GM13976 (cell line): ENCODE data around the gene TMEM214.

Experiments used
- DNase-seq: peaks from one replicate; pipeline ENCODE4 v3.0.0; 2012; ENCODE audit warnings: low spot score
- in situ Hi-C: fragments of 300-500 bp; cut with MboI; formaldehyde crosslinking; loops from one replicate; pipeline ENCODE4 v1.12.0; 2022; ENCODE audit warnings: low sequenced_read_pairs, mixed read lengths, inconsistent platforms; ENCODE audit not compliant: unreplicated experiment
- TF ChIP-seq, protein P1 (sequence below): IDR thresholded peaks from 2 replicates; pipeline ENCODE4 v1.5.1; 2012; ENCODE audit warnings: borderline replicate concordance, mild to moderate bottlenecking; ENCODE audit not compliant: insufficient read depth; ENCODE audit errors: extremely low read depth, missing control alignments, control extremely low read depth

Gene TMEM214

DNA sequence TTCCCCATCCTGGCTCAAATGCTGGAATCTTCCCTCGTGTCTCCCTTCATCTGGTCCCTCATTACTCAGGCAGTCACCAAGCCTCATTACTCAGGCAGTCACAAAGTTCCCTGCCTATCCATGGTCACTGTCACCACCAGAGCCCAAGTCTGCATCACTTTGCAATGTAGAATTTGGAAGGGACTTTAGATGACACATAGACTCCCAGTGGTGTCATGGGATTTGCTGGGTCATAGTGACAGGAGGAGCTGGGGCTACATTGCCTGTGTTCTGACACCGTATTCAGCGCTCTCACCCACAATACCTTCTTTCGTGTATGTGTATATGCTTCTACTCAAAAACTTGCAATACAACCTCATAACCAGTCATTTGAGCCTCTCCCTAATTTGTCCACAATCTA lies 43.6 kb downstream of the TMEM214 start:
- TF ChIP-seq, protein P1, sequence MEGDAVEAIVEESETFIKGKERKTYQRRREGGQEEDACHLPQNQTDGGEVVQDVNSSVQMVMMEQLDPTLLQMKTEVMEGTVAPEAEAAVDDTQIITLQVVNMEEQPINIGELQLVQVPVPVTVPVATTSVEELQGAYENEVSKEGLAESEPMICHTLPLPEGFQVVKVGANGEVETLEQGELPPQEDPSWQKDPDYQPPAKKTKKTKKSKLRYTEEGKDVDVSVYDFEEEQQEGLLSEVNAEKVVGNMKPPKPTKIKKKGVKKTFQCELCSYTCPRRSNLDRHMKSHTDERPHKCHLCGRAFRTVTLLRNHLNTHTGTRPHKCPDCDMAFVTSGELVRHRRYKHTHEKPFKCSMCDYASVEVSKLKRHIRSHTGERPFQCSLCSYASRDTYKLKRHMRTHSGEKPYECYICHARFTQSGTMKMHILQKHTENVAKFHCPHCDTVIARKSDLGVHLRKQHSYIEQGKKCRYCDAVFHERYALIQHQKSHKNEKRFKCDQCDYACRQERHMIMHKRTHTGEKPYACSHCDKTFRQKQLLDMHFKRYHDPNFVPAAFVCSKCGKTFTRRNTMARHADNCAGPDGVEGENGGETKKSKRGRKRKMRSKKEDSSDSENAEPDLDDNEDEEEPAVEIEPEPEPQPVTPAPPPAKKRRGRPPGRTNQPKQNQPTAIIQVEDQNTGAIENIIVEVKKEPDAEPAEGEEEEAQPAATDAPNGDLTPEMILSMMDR = no peak
- in situ Hi-C loops = no loop called here
- no peak for DNase-seq

- in situ Hi-C loops = no loop called here
- DNase-seq = no peak
- TF ChIP-seq, protein P1 = no peak
Observed at GRCh38 chr2:27077231-27077630, 44.5 kb downstream of the TMEM214 start.

GRCh38 chr2:27078267-27079194 lies 45.8 kb downstream of the TMEM214 start, which contains the start of gene EMILIN1:
Gene EMILIN1, plus strand, starts transcription at chr2:27078615. Its CDS starts 451 bp downstream, at chr2:27079066.
- DNase-seq = no peak
- in situ Hi-C loops = no loop called here
- TF ChIP-seq, protein P1 = no peak

GRCh38 chr2:27079233-27080139 lies 46.7 kb downstream of the TMEM214 start:
- DNase-seq = no peak
- TF ChIP-seq, protein P1 = no peak
- in situ Hi-C loops = no loop called here

- in situ Hi-C loops = no loop called here
- TF ChIP-seq, protein P1 = no peak
- no peak for DNase-seq
Observed at GRCh38 chr2:27080140-27080469, 47.3 kb downstream of the TMEM214 start.

- TF ChIP-seq, protein P1 = no peak
- DNase-seq = no peak
- in situ Hi-C loops = no loop called here
Observed at GRCh38 chr2:27080603-27080936, 47.8 kb downstream of the TMEM214 start.
